ENCODE measurements around the gene AKAP9. TPM values are rescaled to one million over a fixed set of nuclear protein-coding genes. Genes with fewer than 3 reads are reported as not detected.

Gene AKAP9
- total and polyA plus RNA-seq, 9 of the 15 experiments (the other 6 are each of a cell fraction or from before 2014, with no cell fraction given) = 25.5 to 80.9 (median 46.3) TPM

GRCh38 chr7:92134271-92135051 lies 193.8 kb downstream of the AKAP9 start, which contains the start of gene CYP51A1 (continued):
- TF ChIP-seq, protein P1, sequence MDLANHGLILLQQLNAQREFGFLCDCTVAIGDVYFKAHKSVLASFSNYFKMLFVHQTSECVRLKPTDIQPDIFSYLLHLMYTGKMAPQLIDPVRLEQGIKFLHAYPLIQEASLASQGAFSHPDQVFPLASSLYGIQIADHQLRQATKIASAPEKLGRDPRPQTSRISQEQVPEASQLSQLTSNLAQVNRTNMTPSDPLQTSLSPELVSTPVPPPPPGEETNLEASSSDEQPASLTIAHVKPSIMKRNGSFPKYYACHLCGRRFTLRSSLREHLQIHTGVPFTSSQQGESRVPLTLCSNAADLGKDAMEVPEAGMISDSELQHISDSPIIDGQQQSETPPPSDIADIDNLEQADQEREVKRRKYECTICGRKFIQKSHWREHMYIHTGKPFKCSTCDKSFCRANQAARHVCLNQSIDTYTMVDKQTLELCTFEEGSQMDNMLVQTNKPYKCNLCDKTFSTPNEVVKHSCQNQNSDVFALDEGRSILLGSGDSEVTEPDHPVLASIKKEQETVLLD (IDR thresholded peaks at IDR 0.05) = peak; percentile 88
- TF ChIP-seq TGIF2 (CRISPR knock-in tag; IDR thresholded peaks at IDR 0.05) (no peak), FOXP1 (CRISPR knock-in tag; IDR thresholded peaks at IDR 0.05) (no peak; the same call in 1 of the 2 replicates), EGR1 (conservative IDR thresholded peaks at IDR 0.05) (peak; percentile 50), FOXA3 (CRISPR knock-in tag; conservative IDR thresholded peaks at IDR 0.05 in 1 of 2, IDR thresholded peaks at IDR 0.05 in 1 of 2) (no peak; a peak in 1 of 4 replicates), ATF1 (CRISPR knock-in tag; IDR thresholded peaks at IDR 0.05) (peak; percentile 68), ATF1 (tag; IDR thresholded peaks at IDR 0.05) (peak; percentile 99), SRSF9 (IDR thresholded peaks at IDR 0.05; ENCODE audit: borderline replicate concordance, low read depth, low read length) (no peak), RNF2 (IDR thresholded peaks at IDR 0.05) (peak; percentile 72; the same call in 1 of the 2 replicates), U2AF2 (optimal IDR thresholded peaks at IDR 0.05; ENCODE audit: low read depth, low read length) (no peak), SIN3B (IDR thresholded peaks at IDR 0.05; ENCODE audit: low read depth) (peak; percentile 85), TOE1 (IDR thresholded peaks at IDR 0.05; ENCODE audit: borderline replicate concordance) (peak; percentile 93), TOE1 (CRISPR knock-in tag; IDR thresholded peaks at IDR 0.05; ENCODE audit: borderline replicate concordance, low read depth) (no peak)
- TF ChIP-seq, protein P2, sequence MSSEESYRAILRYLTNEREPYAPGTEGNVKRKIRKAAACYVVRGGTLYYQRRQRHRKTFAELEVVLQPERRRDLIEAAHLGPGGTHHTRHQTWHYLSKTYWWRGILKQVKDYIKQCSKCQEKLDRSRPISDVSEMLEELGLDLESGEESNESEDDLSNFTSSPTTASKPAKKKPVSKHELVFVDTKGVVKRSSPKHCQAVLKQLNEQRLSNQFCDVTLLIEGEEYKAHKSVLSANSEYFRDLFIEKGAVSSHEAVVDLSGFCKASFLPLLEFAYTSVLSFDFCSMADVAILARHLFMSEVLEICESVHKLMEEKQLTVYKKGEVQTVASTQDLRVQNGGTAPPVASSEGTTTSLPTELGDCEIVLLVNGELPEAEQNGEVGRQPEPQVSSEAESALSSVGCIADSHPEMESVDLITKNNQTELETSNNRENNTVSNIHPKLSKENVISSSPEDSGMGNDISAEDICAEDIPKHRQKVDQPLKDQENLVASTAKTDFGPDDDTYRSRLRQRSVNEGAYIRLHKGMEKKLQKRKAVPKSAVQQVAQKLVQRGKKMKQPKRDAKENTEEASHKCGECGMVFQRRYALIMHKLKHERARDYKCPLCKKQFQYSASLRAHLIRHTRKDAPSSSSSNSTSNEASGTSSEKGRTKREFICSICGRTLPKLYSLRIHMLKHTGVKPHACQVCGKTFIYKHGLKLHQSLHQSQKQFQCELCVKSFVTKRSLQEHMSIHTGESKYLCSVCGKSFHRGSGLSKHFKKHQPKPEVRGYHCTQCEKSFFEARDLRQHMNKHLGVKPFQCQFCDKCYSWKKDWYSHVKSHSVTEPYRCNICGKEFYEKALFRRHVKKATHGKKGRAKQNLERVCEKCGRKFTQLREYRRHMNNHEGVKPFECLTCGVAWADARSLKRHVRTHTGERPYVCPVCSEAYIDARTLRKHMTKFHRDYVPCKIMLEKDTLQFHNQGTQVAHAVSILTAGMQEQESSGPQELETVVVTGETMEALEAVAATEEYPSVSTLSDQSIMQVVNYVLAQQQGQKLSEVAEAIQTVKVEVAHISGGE (CRISPR knock-in tag; IDR thresholded peaks at IDR 0.05) = peak in 2 of 3 experiments; percentile 27 to 45; a peak in 1 of 6 replicates
- TF ChIP-seq, protein P3, sequence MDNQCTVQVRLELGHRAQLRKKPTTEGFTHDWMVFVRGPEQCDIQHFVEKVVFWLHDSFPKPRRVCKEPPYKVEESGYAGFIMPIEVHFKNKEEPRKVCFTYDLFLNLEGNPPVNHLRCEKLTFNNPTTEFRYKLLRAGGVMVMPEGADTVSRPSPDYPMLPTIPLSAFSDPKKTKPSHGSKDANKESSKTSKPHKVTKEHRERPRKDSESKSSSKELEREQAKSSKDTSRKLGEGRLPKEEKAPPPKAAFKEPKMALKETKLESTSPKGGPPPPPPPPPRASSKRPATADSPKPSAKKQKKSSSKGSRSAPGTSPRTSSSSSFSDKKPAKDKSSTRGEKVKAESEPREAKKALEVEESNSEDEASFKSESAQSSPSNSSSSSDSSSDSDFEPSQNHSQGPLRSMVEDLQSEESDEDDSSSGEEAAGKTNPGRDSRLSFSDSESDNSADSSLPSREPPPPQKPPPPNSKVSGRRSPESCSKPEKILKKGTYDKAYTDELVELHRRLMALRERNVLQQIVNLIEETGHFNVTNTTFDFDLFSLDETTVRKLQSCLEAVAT (IDR thresholded peaks at IDR 0.05) = peak; percentile 54 to 87; a peak in 2 of 4 replicates
